OCI-LY1 (cell line): ENCODE measurements around the gene IL17RB.

Source experiments
- EZH2 ChIP-seq: fragments of 200-600 bp; sonication (generic), shearing (Covaris generic); IDR thresholded peaks from 2 replicates; pipeline ENCODE4 v1.8.0; 2017; ENCODE audit warnings: borderline replicate concordance, mixed run types, mild to moderate bottlenecking, antibody characterized with exemption, low read length, moderate library complexity, mixed read lengths
- TF ChIP-seq, protein P1 (sequence below): fragments of 200-600 bp; sonication (generic), shearing (Covaris generic); IDR thresholded peaks from 2 replicates; pipeline ENCODE4 v1.5.1; 2017; ENCODE audit warnings: mild to moderate bottlenecking, antibody characterized with exemption, low read length, moderate library complexity, mixed read lengths

GRCh38 chr3:53813876-53814275 lies 32.5 kb upstream of the IL17RB start:
- TF ChIP-seq, protein P1, sequence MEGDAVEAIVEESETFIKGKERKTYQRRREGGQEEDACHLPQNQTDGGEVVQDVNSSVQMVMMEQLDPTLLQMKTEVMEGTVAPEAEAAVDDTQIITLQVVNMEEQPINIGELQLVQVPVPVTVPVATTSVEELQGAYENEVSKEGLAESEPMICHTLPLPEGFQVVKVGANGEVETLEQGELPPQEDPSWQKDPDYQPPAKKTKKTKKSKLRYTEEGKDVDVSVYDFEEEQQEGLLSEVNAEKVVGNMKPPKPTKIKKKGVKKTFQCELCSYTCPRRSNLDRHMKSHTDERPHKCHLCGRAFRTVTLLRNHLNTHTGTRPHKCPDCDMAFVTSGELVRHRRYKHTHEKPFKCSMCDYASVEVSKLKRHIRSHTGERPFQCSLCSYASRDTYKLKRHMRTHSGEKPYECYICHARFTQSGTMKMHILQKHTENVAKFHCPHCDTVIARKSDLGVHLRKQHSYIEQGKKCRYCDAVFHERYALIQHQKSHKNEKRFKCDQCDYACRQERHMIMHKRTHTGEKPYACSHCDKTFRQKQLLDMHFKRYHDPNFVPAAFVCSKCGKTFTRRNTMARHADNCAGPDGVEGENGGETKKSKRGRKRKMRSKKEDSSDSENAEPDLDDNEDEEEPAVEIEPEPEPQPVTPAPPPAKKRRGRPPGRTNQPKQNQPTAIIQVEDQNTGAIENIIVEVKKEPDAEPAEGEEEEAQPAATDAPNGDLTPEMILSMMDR, result no peak
- no peak for TF ChIP-seq EZH2
